Activated CD8-positive, alpha-beta memory T cell treated with anti-CD3 and anti-CD28 coated beads for 48 hours (primary cell): Measurements from ENCODE around the gene IER5.
"Not testable (repeated sequence)": the region's sequence is repeated elsewhere in the genome, so short reads cannot be mapped to it uniquely, and the experiment has no call there.

Experiments used
- DNase-seq, 3 experiments: peaks; one replicate each; pipeline ENCODE4 v3.0.0-alpha.2; 2020; ENCODE audit warnings: low read depth in 2 of 3, low spot score in 2 of 3

The IER5 gene

DNA sequence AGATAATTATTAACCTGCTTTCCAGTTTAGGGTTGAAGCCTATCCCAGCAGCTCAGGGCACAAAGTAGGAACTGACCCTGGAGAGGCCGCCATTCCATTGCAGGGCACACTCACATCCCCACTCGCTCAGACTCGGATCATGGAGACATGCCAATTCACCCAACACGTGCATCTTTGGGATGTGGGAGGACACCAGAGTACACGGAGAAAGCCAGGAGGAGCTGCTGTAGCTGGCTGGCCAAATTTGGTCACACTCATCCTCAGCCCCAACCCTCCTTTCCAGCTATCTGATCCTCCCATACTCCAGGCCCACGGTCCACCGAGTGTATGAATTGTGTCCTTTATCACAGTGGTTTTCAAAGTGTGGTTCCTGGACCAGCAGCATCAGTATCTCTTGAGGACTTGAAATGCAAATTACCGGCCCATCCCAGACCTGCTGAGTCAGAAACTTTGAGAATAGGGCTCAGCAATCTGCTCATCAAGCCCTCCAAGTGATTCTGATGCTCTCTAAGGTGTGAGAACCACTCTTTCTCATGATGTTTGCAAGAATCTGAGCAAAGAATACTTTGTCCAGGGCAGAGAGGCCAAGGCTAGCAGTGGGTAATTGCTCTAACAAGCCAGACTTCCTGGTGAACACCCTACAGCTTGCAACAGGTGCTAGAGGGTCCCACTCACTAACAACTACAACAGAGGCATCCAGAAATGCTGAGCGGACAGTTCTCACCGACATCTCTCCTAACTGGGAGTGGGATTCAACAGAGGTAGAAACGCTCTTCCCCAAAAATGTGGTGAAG is 26.3 kb downstream of the IER5 start:
- no peak for DNase-seq

DNA sequence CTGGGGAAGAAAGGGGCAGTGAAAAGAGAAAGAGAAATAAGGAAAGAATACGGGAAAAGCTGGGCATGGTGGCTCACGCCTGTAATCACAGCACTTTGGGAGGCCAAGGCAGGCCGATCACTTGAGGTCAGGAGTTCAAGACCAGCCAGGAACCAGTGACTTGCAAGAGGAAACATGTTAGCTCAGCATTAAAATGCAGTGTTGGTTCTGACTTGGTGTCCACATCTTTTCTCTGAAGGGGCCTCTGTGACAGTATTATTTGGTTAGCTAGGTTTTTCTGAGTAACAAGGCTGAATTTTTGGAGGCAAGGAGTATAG is 26.8 kb downstream of the IER5 start:
- no peak for DNase-seq

DNA sequence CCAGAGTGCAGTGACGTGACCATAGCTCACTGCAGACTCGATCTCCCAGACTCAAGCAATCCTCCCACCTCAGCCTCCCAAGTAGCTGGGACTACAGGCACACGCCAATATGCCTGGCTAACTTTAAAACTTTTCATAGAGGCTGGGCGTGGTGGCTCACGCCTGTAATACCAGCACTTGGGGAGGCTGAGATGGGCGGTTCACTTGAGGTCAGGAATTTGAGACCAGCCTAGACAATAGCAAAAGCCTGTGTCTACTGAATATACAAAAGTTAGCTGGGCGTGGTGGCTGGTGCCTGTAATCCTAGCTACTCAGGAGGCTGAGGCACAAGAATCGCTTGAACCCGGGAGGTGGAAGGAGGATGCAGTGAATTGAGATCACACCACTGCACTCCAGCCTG is 27.5 kb downstream of the IER5 start:
- DNase-seq = not testable (repeated sequence)

DNA sequence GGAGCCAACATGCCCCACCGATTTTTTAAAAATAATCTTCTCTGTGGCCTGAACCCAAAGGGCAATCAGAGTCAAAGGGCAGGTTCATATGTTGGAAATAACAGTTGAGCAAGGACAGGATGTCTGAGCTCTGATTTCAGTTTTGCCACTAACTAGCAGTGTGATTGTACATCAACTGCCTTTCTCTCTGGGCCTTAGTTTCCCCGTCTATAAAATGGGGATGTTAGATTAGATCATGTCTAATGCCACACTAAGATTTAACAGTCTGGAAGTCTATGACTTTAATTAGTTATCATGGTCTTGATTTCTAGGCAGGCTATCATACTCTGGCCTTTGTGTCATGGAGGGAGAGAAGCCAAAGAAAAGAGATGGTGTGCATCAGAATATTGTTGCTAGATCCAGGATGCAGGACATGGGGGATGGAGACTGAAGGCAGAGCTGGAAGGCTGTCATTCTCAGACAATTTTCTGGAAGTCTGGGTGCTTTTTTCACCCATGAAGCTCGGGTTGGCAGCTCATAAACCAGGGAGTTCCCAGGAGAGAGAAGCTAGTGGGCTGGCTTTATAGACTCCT is 28.4 kb downstream of the IER5 start:
- DNase-seq = no peak

- DNase-seq = no peak
Observed at GRCh38 chr1:181117648-181118449, 29.3 kb downstream of the IER5 start.

- no peak for DNase-seq
Observed at GRCh38 chr1:181119093-181119989, 30.8 kb downstream of the IER5 start.

- DNase-seq = no peak
Observed at GRCh38 chr1:181120924-181121323, 32.4 kb downstream of the IER5 start.

- no peak for DNase-seq
Observed at GRCh38 chr1:181121498-181121897, 33.0 kb downstream of the IER5 start.

DNA sequence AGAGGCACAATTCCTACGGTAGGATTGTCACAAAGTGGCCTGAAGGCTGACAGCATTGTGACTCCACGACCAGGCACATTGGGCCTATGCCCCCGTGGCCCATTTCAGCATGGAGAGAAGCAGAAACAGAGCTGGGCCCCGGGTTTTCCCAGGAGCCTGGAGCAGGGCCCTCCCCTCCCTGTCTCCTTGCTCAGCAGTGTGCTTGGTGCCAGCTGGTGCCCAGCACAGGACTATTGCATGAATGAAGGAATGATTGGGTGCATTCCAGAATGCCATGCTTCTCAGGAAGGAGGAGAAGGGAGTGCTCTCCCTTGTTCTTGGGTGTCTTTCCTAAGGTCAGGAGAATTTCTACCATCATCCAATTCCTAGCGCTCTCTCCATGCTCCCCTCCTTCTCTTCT is 33.7 kb downstream of the IER5 start:
- DNase-seq = no peak

DNA sequence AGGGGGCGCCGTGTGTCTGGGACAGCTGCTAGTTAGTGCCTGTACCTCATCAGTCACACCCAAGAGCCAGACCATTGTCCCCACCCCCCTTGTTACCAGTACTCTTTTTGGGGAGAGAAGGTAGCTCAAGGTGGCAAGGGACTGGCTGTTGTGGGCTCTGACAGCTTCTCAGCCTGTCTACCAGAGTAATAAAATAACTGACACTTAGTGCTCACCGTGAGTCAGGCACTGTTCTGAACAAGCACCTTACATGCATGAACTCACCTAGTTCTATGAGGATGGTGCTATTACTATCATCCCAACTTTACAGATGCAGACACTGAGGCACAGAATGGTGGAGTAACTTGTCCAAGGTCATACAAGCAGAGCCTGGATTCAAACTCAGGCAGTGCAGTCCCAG is 34.7 kb downstream of the IER5 start:
- no peak for DNase-seq

- DNase-seq = no peak
Observed at GRCh38 chr1:181124291-181124751, 35.8 kb downstream of the IER5 start.

DNA sequence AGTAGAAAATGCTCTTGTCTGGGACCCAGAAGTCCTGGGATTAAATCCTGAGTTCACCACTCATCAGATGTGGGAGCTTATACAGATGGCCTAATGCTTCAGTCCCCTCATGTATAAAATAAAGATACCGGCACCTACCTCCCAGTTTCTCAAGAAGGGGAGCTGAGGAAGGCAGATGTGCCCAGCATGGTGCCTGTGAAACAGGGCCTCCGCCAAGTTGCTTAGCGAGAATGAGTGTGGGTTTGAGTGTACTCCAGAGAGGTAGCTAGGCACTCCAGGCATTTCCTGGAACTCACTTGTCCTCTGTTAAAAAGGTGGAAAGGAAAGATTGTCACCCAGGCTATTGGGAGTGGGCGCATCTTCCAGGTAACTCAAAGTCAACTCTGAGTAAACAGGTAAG is 37.8 kb downstream of the IER5 start:
- DNase-seq = no peak

- DNase-seq = no peak
Observed at GRCh38 chr1:181126871-181127587, 38.5 kb downstream of the IER5 start.

- no peak for DNase-seq
Observed at GRCh38 chr1:181127898-181128453, 39.5 kb downstream of the IER5 start.

GRCh38 chr1:181128592-181129497 is 40.3 kb downstream of the IER5 start:
- DNase-seq = no peak

GRCh38 chr1:181129771-181130606 is 41.5 kb downstream of the IER5 start:
- no peak for DNase-seq

GRCh38 chr1:181131255-181131941 is 42.9 kb downstream of the IER5 start:
- DNase-seq = no peak
